Measurements from ENCODE around the gene TCF7L2.

DNA sequence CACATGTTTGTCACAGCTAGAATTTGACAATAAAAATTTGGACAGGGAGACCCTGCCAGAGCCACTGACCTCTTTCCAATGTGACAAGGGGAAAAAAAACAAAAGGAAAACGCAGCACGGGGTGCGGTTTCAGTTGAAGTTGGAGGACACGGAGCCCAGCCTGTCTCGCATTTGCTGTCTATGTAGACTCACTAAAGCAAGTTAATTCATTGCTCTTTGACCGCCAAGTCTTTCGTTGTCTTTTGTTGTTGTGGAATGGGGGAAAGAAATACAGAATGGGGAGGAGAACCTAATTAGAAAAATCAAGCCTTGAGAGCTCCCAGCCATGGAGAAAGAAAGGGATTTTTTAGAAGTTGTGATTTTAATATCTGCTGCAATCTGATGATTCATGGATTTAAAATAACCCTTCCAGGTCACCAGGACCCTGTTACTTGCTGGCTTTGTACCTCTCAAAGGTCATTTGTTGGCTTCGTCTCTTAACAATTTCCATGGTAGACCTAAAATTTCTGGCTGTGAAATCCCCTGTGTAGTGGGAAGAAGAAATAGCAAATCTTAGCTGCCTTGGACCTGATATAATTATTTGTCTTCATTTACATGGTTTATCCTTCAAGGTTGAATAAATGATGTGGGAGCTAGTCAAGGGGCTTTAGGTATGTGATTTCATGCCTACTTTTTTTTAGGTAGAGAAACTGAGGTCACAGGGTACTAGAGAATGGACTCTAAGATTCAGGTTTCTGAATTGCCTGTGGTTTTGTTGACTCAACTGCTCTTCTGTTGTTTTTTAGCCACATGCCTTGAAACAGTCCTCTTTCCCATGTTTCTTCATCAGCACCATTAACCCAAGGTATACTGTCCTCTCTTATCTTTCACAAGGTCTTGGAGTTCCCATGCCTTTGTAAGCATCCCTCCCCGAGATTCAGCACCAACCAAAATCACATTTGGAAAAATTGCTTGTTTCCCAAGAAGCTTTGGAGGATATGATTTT lies 78.7 kb downstream of the TCF7L2 start:
- TF ChIP-seq SUZ12 (IDR thresholded peaks at IDR 0.05; ENCODE audit: extremely low read depth, insufficient read depth, insufficient read length) (no peak), YY1 (IDR thresholded peaks at IDR 0.05; ENCODE audit: insufficient read depth, insufficient read length) (no peak), ZNF274 (IDR thresholded peaks at IDR 0.05; ENCODE audit: low read depth, low read length) (no peak)

Measured in NT2/D1 (cell line).